ENCODE data around the gene EEFSEC. TPM values are rescaled to one million over a fixed set of nuclear protein-coding genes. Genes with fewer than 3 reads are reported as not detected.

The EEFSEC gene
- total RNA-seq, 2 experiments from 2014 or later, result 21.7 to 23.1 TPM

DNA sequence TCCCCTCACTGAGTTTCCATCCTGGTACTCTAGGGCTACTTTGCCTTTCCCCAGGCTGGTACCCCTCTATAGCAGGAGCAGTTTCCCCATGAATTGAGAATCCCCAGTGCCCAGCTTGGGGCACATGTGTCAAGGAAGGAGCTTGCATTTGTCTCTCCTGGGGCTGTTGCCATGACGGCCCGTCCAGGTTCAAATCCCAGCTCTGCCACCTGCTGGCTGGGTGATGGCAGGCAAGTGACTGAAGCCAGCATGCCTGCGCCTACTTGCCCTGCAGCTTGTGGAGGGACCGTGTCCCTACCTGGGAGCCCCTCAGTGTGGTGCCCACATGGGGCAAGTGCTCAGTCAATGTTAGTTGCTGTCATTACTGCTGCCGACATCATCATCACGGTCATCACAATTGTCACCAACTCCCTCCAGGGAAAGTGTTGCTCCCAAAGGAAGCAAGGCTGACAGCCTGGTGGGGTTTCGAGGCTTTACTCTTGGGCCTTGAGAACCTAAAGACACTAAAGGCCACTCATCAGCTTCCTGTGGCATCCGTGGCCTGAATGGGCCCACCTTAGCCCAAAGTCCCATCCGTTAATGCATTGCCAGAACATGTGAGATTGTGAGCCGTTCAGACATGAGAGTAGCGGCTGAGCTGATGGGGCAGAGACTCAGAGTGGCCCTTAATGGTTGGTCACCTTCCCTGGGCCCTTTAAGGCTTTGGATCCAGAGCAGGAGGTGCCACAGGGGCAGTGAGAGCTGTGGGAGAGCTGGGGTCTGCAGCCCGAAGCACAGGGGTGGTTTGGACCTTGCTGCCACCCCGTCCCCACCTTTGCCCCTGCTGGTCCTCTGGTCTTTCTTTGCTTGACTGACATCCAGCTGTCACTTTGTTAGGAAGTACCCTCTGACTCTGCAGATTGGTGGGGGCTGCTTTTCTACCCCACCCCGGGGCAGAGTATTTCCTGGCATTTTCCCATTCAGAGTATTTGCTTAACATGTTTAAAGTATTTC is 169.0 kb downstream of the EEFSEC start:
- DNase-seq, result peak; percentile 67
- no peak overlapping the region for H3K4me3 Mint-ChIP-seq
- no peaks in the 10 kb centered on the region for H3K27me3 Mint-ChIP-seq (ENCODE audit: low read depth)
- no peaks in the 10 kb centered on the region for H3K36me3 Mint-ChIP-seq (ENCODE audit: low read depth)
- no peaks in the 10 kb centered on the region for H3K9me3 Mint-ChIP-seq (ENCODE audit: insufficient read depth)
- no peak overlapping the region for H3K27ac Mint-ChIP-seq
- ChIA-PET POLR2A (no interaction called here), CTCF (interaction anchor here (0.7 to 4.7 kb wide), 24 partner anchors 9 to 228 kb away, joined by 3 to 30 read pairs (median 5); no protein-coding TSS in a partner anchor)
- ATAC-seq, result peak; percentile 59
- H3K4me1 Mint-ChIP-seq (ENCODE audit: low read depth), result peaks cover 22% of the 10 kb centered on the region

DNA sequence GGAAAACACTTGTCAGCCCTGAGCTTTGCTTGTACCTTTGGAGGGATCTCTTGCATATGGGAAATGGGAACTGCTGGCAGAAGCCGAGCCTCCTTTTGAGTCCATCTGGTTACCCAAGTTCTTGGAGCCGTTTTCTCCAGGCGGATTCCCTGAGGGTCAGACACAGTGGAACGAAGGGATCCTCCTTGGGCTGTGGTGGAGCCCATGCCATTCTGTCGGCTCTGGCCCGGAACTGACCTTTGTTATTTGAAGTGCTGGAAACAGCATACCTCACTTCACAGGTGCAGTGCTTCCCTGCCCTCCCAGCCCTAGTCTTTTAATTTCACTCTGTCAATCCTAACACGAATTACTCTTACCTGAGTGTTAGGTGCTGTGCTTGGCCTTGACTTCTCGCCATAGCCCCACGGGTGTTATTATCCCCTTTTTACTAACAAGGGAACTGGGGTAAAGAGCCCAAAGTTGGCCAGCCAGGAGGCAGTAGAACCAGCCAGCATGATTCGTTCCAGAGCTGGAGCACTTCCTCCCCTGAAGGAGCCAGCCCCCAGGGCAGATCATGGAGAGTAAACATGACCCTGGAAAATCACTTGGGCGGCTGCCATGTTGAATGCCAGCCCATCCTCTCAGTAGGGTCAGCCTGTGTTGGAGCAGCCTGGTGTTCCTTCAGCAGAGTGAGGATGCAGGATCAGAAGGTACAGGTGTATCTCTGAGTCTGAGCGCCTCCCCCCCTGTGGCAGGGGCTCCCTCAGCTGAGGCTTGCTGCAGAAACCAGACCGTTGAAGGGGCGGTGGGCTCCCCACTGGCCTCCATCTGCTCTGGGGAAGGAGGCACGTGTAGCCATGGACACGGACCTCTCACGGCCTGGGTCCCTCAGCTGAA is 170.2 kb downstream of the EEFSEC start:
- Mint-ChIP-seq H3K36me3 (ENCODE audit: low read depth) (no peaks in the 10 kb centered on the region), H3K4me3 (no peak overlapping the region), H3K27ac (no peak overlapping the region), H3K9me3 (ENCODE audit: insufficient read depth) (no peaks in the 10 kb centered on the region), H3K4me1 (ENCODE audit: low read depth) (peaks cover 18% of the 10 kb centered on the region), H3K27me3 (ENCODE audit: low read depth) (no peaks in the 10 kb centered on the region)
- POLR2A ChIA-PET, result no interaction called here
- CTCF ChIA-PET, result interaction anchor here (1.3 to 4.7 kb wide), 10 partner anchors 10 to 229 kb away, joined by 3 to 30 read pairs (median 6); no protein-coding TSS in a partner anchor
- ATAC-seq (no peak), DNase-seq (no peak)

DNA sequence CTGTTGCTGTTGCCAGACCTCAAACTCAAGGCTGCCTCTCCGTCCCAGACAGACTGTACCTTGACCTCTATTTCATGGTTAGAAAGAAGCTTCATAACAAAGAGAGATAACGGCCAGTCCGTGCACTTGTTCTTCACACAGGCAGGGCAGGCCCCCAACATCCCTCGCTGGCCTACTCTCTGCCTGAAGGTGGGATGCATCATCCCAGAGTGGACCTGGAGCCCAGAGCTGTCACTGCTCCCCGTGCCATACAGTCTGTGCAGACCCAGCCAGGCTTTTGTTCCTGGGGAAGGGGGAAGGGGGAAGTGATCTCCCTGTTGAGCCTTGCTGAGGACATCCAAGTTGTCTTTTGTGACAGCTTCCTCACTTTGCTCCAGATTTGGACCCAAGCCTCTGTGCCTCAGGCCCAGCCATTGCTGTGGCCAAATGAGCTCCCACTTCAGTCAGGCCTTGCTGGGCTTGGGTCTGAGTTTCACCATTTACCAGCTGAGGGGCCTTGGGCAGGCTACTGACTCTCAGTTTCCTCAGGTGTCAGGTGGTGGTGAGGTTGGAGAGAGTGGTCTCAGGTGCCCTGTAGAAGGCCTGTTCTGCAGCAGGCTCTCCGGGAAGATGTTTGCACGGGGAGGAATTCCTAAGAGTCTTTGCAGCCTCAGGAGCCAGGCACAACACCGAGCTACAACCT is 171.8 kb downstream of the EEFSEC start:
- no peaks in the 10 kb centered on the region for H3K9me3 Mint-ChIP-seq (ENCODE audit: insufficient read depth)
- H3K27ac Mint-ChIP-seq, result no peak overlapping the region
- no peaks in the 10 kb centered on the region for H3K36me3 Mint-ChIP-seq (ENCODE audit: low read depth)
- no peak for ATAC-seq
- peaks cover 18% of the 10 kb centered on the region for H3K4me1 Mint-ChIP-seq (ENCODE audit: low read depth)
- no peak overlapping the region for H3K4me3 Mint-ChIP-seq
- no peaks in the 10 kb centered on the region for H3K27me3 Mint-ChIP-seq (ENCODE audit: low read depth)
- ChIA-PET CTCF (interaction anchor here (0.9 kb wide), 1 partner anchor 102 kb away, joined by 3 read pairs; no protein-coding TSS in a partner anchor), POLR2A (interaction anchor here (0.7 kb wide), 1 partner anchor 13 kb away, joined by 3 read pairs; no protein-coding TSS in a partner anchor)
- DNase-seq, result no peak

DNA sequence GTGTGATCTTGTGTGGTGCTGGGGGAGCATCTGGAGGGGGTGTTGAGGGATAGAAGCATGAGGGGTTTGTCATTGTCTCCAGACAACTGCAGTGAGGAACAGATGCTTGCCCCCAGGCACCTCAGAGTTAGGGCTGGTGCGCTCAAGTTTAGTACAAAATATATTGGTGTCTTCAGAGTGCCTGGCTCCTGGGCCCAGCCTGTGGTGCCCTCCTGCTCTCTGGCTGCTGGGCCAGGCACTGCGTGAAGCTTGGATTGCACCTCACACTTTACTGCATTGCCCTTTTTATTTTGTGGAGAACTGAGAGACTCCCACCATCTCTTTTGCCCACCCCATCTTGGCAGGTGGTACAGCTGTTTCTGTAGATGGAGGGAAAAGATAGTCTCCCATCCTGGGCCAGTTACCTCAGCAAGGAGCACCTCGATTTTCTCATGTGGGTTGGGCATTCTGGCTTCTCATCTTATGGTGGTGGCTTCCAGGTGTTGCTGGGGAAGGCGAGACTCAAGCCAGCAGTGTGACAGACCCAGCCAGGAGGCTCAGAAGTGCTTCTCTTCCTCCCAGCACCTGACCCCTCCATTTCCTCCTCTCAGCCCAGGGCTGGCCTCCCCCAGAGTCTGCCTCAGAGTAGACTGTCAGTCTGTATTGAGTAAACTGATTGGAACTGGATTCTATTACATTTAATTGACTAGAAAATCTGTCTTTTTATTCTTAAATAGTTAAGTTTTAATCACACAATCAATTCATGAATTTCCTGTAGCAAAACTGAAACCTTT is 173.0 kb downstream of the EEFSEC start:
- POLR2A ChIA-PET, result no interaction called here
- peak; percentile 55 for ATAC-seq
- H3K4me1 Mint-ChIP-seq (ENCODE audit: low read depth), result peaks cover 18% of the 10 kb centered on the region
- CTCF ChIA-PET, result interaction anchor here (0.6 to 0.9 kb wide), 2 partner anchors 103 to 256 kb away, joined by 3 read pairs; no protein-coding TSS in a partner anchor
- no peaks in the 10 kb centered on the region for H3K27me3 Mint-ChIP-seq (ENCODE audit: low read depth)
- no peaks in the 10 kb centered on the region for H3K36me3 Mint-ChIP-seq (ENCODE audit: low read depth)
- DNase-seq, result no peak
- H3K4me3 Mint-ChIP-seq, result no peak overlapping the region
- peak overlapping the region; percentile 76 for H3K27ac Mint-ChIP-seq
- no peaks in the 10 kb centered on the region for H3K9me3 Mint-ChIP-seq (ENCODE audit: insufficient read depth)

DNA sequence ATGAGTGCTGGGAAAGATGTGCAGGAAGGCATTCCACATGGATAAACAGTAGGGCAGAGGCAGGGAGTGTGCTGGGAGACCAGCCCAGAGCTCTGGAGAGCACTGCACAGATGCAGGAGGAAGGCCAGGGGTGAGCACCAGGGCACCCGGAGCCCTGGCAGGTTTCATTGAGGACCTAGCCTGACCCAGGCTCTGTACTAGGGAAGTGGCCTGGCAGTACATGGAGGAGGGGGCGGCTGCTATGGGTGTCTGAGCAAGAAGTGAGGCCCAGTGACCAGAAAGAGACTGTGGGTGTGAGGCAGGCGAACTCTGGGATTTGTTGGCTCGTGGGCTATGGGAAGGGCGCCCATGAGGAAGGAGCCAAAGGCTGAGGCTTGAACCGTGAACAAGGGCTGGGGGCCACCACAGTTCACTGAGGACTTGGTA is 174.3 kb downstream of the EEFSEC start:
- ATAC-seq (no peak), DNase-seq (no peak)
- no peak overlapping the region for H3K4me3 Mint-ChIP-seq
- no peaks in the 10 kb centered on the region for H3K36me3 Mint-ChIP-seq (ENCODE audit: low read depth)
- peak overlapping the region; percentile 3 for H3K27ac Mint-ChIP-seq
- H3K27me3 Mint-ChIP-seq (ENCODE audit: low read depth), result no peaks in the 10 kb centered on the region
- peaks cover 23% of the 10 kb centered on the region for H3K4me1 Mint-ChIP-seq (ENCODE audit: low read depth)
- POLR2A ChIA-PET, result no interaction called here
- H3K9me3 Mint-ChIP-seq (ENCODE audit: insufficient read depth), result no peaks in the 10 kb centered on the region
- CTCF ChIA-PET, result no interaction called here

DNA sequence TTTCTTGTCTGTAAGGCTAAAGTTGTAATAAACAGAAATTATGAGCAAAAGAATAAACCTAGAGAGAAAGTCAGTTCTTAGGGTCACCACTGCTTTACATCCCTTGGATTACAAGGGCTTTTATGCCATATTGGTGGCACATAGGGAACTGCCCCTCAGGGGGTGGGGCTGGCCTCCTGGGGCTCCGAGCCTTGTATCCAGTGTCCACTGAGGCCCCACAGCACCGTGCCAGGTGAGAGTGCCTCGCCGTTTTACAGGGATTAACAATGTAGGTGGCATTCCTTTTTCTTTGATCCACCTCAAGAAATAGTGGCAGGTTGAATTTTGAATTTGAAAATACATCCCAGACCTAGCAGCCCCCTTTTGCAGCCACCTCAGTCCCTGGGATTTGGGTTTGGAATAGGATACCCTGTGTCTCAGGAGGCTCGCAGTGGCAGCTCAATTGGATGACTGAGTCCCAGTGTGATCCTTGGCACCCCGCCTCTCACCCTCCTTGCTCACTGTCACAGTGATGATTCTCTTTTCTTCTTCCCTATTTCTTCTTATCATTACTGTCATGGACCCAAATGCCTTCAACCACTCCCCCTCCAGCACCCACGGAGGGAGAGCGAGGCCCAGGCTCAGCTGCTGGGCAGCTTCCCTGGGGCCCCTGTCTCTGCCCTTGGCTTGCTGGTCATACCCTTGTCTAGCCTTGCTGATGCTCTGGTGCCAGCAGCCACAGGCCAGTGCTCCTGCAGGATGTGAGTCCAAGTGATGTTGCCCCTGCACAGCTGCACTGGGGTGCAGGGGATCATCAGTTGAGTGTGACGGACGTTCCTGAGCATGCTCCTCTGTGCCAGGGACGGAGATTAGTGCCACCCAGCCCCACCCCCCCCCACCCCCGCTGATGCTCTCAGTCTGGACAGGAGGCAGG is 175.5 kb downstream of the EEFSEC start:
- Mint-ChIP-seq H3K9me3 (ENCODE audit: insufficient read depth) (no peaks in the 10 kb centered on the region), H3K4me3 (no peak overlapping the region), H3K27me3 (ENCODE audit: low read depth) (no peaks in the 10 kb centered on the region), H3K4me1 (ENCODE audit: low read depth) (peaks cover 23% of the 10 kb centered on the region), H3K36me3 (ENCODE audit: low read depth) (no peaks in the 10 kb centered on the region), H3K27ac (no peak overlapping the region)
- ATAC-seq, result no peak
- POLR2A ChIA-PET, result no interaction called here
- no peak for DNase-seq
- CTCF ChIA-PET, result no interaction called here

DNA sequence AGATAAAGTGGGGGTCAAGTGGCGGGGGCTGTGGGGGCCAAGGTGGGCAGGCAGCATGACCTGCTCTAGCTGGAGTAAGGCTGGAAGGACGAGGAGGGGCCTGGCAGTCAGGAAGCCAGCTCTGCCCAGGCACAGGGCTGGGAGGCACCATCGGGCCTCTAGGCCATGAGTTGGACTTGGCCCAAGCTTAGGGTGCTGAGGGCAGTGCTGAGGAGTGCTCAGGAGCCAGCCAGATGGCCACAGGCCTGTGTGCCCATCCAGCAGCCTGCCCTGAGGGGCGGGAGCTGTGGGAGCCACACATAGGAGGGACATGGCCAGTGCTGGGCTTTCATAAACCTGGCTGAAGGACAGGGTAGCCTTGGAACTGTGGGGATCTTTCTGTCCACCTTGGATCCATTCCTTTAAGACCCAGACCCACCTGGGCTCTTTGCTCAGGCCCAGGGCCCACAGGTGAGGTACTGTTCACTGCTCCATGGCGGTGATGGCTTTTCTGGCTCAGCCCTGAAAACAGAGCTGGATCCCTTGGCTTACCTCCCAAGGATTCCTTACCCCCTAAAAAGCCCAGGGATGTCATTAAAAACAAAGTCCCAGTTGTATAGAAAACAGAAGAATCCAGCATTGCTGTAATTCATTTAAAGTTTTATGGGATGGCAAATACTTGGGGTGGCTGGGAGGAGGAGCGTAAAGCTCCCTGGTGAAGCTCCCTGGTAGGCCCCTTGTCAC is 176.4 kb downstream of the EEFSEC start:
- Mint-ChIP-seq H3K27me3 (ENCODE audit: low read depth) (no peaks in the 10 kb centered on the region), H3K9me3 (ENCODE audit: insufficient read depth) (no peaks in the 10 kb centered on the region), H3K4me1 (ENCODE audit: low read depth) (peaks cover 23% of the 10 kb centered on the region), H3K4me3 (no peak overlapping the region), H3K36me3 (ENCODE audit: low read depth) (no peaks in the 10 kb centered on the region), H3K27ac (no peak overlapping the region)
- ChIA-PET POLR2A (no interaction called here), CTCF (no interaction called here)
- DNase-seq, result no peak
- no peak for ATAC-seq

DNA sequence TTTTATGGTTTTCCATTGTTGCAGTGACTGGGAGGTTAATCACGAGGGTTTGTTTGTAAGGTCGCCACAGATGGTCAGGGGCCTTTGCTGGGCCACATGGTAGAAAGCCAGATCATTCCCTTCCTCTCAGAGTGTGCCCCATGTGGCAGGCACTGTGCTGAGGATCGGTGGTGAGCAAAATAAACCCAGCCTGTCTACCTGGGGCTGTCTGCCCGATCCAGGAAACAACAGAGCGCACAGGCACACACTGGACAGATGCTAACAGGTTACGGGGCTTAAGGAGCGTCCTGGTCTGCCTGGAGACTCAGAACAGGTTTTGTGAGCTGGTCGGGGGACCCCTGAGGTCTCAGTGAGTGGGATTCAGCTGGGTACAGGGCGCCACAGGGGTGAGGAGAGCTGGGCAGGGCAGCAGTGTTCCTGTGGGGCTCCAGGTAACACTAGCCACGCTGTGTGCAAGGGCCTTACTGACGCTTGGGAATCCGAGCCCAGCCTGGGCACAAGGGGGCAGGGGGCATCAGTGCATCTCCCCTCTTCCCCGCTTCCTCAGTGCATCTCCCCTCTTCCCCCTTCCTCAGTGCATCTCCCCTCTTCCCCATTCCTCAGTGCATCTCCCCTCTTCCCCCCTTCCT is 177.0 kb downstream of the EEFSEC start:
- POLR2A ChIA-PET, result no interaction called here
- Mint-ChIP-seq H3K36me3 (ENCODE audit: low read depth) (no peaks in the 10 kb centered on the region), H3K4me1 (ENCODE audit: low read depth) (peaks cover 23% of the 10 kb centered on the region), H3K27ac (no peak overlapping the region), H3K27me3 (ENCODE audit: low read depth) (no peaks in the 10 kb centered on the region), H3K4me3 (no peak overlapping the region), H3K9me3 (ENCODE audit: insufficient read depth) (no peaks in the 10 kb centered on the region)
- ATAC-seq (no peak), DNase-seq (no peak)
- CTCF ChIA-PET, result no interaction called here

DNA sequence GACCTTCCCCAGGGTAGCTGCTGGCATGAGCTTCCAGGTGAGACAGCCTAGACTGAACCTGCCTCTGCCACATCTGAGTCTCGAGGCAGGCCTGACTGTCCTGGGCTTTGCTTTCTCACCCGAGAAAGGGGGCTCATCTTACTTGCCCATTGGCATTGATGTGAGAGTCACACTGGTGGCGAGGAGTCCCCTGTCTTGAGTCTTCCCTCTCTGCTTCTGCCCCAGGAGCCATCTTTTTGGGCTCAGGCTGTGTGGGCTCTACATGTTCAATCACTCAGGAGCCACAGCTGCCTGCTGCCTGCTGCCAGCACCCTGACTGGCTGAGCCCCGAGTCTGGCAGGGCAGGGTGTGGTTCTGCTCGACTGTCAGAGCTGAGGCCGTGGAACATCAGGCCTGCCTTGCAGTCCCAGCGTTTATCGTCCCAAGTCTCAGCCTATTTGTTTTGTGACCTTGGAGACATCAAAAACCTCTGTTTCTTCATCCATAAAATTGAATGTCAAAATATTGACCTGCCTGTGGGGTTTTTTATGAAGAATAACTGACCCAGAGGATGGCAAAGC is 180.9 kb downstream of the EEFSEC start:
- Mint-ChIP-seq H3K27ac (no peak overlapping the region), H3K27me3 (ENCODE audit: low read depth) (no peaks in the 10 kb centered on the region), H3K4me3 (no peak overlapping the region), H3K9me3 (ENCODE audit: insufficient read depth) (no peaks in the 10 kb centered on the region), H3K4me1 (ENCODE audit: low read depth) (peaks cover 5% of the 10 kb centered on the region), H3K36me3 (ENCODE audit: low read depth) (no peaks in the 10 kb centered on the region)
- DNase-seq (no peak), ATAC-seq (no peak)
- POLR2A ChIA-PET, result no interaction called here
- CTCF ChIA-PET, result no interaction called here
